GM12801 (cell line): ENCODE measurements around the gene HDAC9.

ENCODE experiments used
- CTCF ChIP-seq: IDR thresholded peaks from one replicate; pipeline ENCODE4 v1.5.1; 2011; ENCODE audit warnings: control low read depth; ENCODE audit not compliant: insufficient read length; ENCODE audit errors: extremely low read depth

HDAC9 gene

DNA sequence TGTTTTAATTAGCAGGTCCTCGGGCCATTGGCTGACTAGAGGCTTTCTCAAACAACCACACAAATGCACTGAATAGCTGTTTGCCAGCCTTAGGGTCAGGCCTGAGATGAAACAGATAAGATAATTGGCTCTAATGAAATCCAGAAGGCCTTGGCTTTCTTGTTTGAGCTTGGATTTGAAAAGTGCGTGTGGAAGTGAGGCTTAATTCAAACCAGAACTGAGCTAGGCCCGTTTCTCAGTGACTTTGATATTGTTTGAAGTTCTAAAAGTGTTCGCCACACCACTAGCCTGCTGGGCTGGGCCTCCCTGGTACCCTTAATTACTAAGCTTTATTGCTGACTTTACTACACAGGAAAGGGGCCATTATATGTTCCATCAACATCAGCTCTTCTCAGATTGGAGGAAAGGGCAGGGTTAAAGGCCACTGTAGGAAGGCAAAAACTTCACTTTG, 351.2 kb downstream of the HDAC9 start:
- TF ChIP-seq CTCF = no peak

DNA sequence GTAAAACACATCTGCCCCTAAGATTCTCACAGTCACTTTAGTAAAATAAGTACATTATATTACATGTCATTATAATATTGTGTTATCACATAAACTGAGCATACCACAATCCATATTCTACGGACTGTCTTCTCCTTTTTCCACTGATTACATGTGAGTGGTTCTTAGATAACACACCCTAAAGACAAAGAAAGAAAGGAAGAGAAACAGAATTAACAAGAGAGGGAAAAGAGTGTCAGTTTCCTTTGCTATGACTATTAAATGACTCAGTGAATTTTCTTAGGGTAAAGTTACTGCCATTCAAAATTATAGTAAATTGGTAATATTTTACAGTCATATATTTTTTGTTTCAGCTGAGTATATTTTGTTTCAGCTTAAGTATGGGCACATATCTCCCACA, 353.6 kb downstream of the HDAC9 start:
- no peak for TF ChIP-seq CTCF

GRCh38 chr7:18855796-18856195, 360.2 kb downstream of the HDAC9 start:
- no peak for TF ChIP-seq CTCF

GRCh38 chr7:18858232-18858631, 362.7 kb downstream of the HDAC9 start:
- TF ChIP-seq CTCF = no peak

- no peak for TF ChIP-seq CTCF
Observed at GRCh38 chr7:18859318-18859717, 363.8 kb downstream of the HDAC9 start.

GRCh38 chr7:18860221-18860620, 364.7 kb downstream of the HDAC9 start:
- no peak for TF ChIP-seq CTCF

DNA sequence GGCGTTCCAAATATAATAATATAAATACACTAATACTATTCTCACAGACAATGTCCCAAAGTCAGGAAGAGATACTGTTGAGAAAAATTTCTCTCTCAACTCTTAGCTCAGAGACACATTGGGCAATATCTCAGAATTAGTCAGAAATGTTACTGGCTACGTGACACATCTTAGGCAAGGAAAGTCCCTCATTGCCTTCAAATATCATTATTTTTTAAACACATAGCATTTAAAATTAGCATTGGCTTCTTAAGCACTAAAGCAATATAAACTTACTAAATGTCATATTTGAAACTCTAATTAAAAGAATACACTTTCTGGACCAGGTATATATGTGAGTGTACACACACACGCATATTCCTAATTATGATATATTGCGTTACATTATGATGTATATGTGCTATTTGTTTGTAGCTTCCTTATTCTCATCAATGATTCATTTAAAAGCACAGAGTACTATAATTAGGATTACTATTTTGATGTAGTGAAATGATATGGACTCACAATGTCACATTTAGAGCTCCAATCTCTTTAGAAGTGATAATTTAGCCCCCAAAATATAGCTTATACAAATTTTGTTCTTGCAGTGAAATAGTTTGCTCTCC, 366.1 kb downstream of the HDAC9 start:
- TF ChIP-seq CTCF = no peak

DNA sequence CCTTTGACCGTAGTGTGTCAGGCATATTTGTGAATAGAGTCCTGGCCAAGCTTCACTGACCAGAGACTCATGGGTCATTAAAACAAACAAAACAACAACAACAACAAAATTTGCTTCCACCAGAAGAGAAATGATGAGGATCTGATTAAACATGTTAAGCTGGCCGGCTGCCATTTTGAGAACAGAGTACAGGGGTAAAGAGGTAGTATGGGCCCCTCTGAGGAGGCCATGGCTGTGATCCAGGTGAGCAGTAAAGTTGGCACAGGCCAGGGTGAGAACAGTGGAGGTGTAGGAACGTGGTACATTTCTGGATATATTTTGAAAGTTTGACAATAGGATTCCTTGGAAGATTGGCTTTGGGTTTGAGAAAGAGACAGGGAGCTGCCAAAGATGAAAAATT, 369.4 kb downstream of the HDAC9 start:
- no peak for TF ChIP-seq CTCF
